ENCODE measurements around the gene RFESD.
"Not testable (repeated sequence)": the region's sequence is repeated elsewhere in the genome, so short reads cannot be mapped to it uniquely, and the experiment has no call there.

Gene RFESD

GRCh38 chr5:95697781-95698681 lies 51.5 kb downstream of the RFESD start:
- TF ChIP-seq SPI1 (IDR thresholded peaks at IDR 0.05; ENCODE audit: low read depth, low read length) (no peak), PAX5 (IDR thresholded peaks at IDR 0.05; ENCODE audit: insufficient read depth, low read length, severe bottlenecking) (no peak), POLR2A (IDR thresholded peaks at IDR 0.05; ENCODE audit: low read depth, low read length) (no peak), POLR2AphosphoS5 (IDR thresholded peaks at IDR 0.05; ENCODE audit: low read depth, low read length) (no peak), TAF1 (IDR thresholded peaks at IDR 0.05; ENCODE audit: low read depth, low read length) (no peak), POU2F2 (IDR thresholded peaks at IDR 0.05; ENCODE audit: low read depth, low read length) (no peak)
- FAIRE-seq: no peak
- DNase-seq (ENCODE audit: insufficient read length, low spot score): no peak

- DNase-seq (ENCODE audit: insufficient read length, low spot score): no peak
- FAIRE-seq: no peak
- TF ChIP-seq POLR2AphosphoS5 (IDR thresholded peaks at IDR 0.05; ENCODE audit: low read depth, low read length): no peak
- no peak for TF ChIP-seq PAX5 (IDR thresholded peaks at IDR 0.05; ENCODE audit: insufficient read depth, low read length, severe bottlenecking)
- no peak for TF ChIP-seq SPI1 (IDR thresholded peaks at IDR 0.05; ENCODE audit: low read depth, low read length)
- no peak for TF ChIP-seq TAF1 (IDR thresholded peaks at IDR 0.05; ENCODE audit: low read depth, low read length)
- no peak for TF ChIP-seq POU2F2 (IDR thresholded peaks at IDR 0.05; ENCODE audit: low read depth, low read length)
- TF ChIP-seq POLR2A (IDR thresholded peaks at IDR 0.05; ENCODE audit: low read depth, low read length): no peak
Observed at GRCh38 chr5:95699337-95699736, 52.8 kb downstream of the RFESD start.

GRCh38 chr5:95701074-95701473 lies 54.5 kb downstream of the RFESD start:
- DNase-seq (ENCODE audit: insufficient read length, low spot score) (no peak), FAIRE-seq (no peak)
- no peak for TF ChIP-seq POU2F2 (IDR thresholded peaks at IDR 0.05; ENCODE audit: low read depth, low read length)
- TF ChIP-seq POLR2A (IDR thresholded peaks at IDR 0.05; ENCODE audit: low read depth, low read length): no peak
- no peak for TF ChIP-seq SPI1 (IDR thresholded peaks at IDR 0.05; ENCODE audit: low read depth, low read length)
- no peak for TF ChIP-seq TAF1 (IDR thresholded peaks at IDR 0.05; ENCODE audit: low read depth, low read length)
- TF ChIP-seq PAX5 (IDR thresholded peaks at IDR 0.05; ENCODE audit: insufficient read depth, low read length, severe bottlenecking): no peak
- no peak for TF ChIP-seq POLR2AphosphoS5 (IDR thresholded peaks at IDR 0.05; ENCODE audit: low read depth, low read length)

- FAIRE-seq (no peak), DNase-seq (ENCODE audit: insufficient read length, low spot score) (no peak)
- TF ChIP-seq POU2F2 (IDR thresholded peaks at IDR 0.05; ENCODE audit: low read depth, low read length) (no peak), PAX5 (IDR thresholded peaks at IDR 0.05; ENCODE audit: insufficient read depth, low read length, severe bottlenecking) (no peak), TAF1 (IDR thresholded peaks at IDR 0.05; ENCODE audit: low read depth, low read length) (no peak), POLR2A (IDR thresholded peaks at IDR 0.05; ENCODE audit: low read depth, low read length) (no peak)
Observed at GRCh38 chr5:95704150-95704549, 57.6 kb downstream of the RFESD start.

GRCh38 chr5:95706196-95706595 lies 59.6 kb downstream of the RFESD start:
- peak; percentile 16 for FAIRE-seq
- DNase-seq (ENCODE audit: insufficient read length, low spot score): not testable (repeated sequence)

- FAIRE-seq (no peak), DNase-seq (ENCODE audit: insufficient read length, low spot score) (no peak)
- TF ChIP-seq PAX5 (IDR thresholded peaks at IDR 0.05; ENCODE audit: insufficient read depth, low read length, severe bottlenecking) (no peak), POLR2AphosphoS5 (IDR thresholded peaks at IDR 0.05; ENCODE audit: low read depth, low read length) (no peak), SPI1 (IDR thresholded peaks at IDR 0.05; ENCODE audit: low read depth, low read length) (no peak), POU2F2 (IDR thresholded peaks at IDR 0.05; ENCODE audit: low read depth, low read length) (no peak), TAF1 (IDR thresholded peaks at IDR 0.05; ENCODE audit: low read depth, low read length) (no peak), POLR2A (IDR thresholded peaks at IDR 0.05; ENCODE audit: low read depth, low read length) (no peak)
Observed at GRCh38 chr5:95707055-95707454, 60.5 kb downstream of the RFESD start.
